Gastroesophageal sphincter (tissue), 3 donors: ENCODE results near the gene SECISBP2L.

Experiments
- CTCF ChIP-seq, 4 experiments: fragments of 200-600 bp in 2 of 4; fragments of 450-650 bp in 2 of 4; sonication (generic) in 1 of 4; IDR thresholded peaks; one replicate each; pipeline ENCODE4 v1.5.1; 2017 to 2019; ENCODE audit warnings: antibody characterized with exemption in 4 of 4, mild to moderate bottlenecking in 2 of 4, moderate library complexity in 2 of 4
- POLR2A ChIP-seq, 2 donors: fragments of 450-650 bp; IDR thresholded peaks; one replicate each; pipeline ENCODE4 v1.6.1; 2017; ENCODE audit warnings: antibody characterized with exemption in 2 of 2, mild to moderate bottlenecking in 2 of 2, moderate library complexity in 1 of 2

DNA sequence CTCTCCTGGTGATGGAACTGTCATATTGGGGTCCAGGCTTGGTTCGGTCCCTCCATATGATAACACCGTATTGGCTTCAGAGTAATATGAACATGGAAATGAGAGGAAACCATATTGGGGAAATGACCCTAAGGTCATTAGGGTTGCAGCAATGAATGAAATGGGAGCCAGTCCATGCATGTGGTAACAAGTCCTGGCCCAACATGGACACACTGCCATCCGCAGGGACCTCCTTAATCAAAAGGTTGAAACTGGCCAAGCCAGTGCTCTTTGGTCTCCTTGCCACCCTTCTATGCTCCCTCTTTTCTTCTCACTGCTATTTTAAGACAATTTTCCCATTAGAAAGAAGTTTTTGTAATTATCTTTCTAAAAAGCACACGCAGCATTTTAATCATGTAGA lies 90.9 kb downstream of the SECISBP2L start:
- TF ChIP-seq CTCF (IDR thresholded peaks at IDR 0.05) = no peak
- no peak for TF ChIP-seq POLR2A (IDR thresholded peaks at IDR 0.05)
